Right lobe of liver (tissue), 4 donors: Measurements from ENCODE around the gene WDPCP.

Source experiments
- CTCF ChIP-seq, 4 donors: fragments of 200-600 bp in 3 of 4; fragments of 450-650 bp in 1 of 4; IDR thresholded peaks; one replicate each; pipeline versions ENCODE4 v1.5.1 to v1.8.0; 2016 to 2022; ENCODE audit warnings: antibody characterized with exemption in 4 of 4, mild to moderate bottlenecking in 2 of 4
- POLR2A ChIP-seq: fragments of 450-650 bp; IDR thresholded peaks from one replicate; pipeline ENCODE4 v1.6.1; 2017; ENCODE audit warnings: antibody characterized with exemption, mild to moderate bottlenecking
- donor health status: DM: no; HTN: no; CAD: no.
- donor health status: DM: no; HTN: no; CAD: no.
- donor health status: DM: no; HTN: yes; CAD: no.

- no peak for TF ChIP-seq CTCF (IDR thresholded peaks at IDR 0.05)
- no peak for TF ChIP-seq POLR2A
Measured at GRCh38 chr2:63571291-63571690, 17.0 kb downstream of the WDPCP start.
